Measurements from ENCODE around the gene SACS. TPM values are rescaled to one million over a fixed set of nuclear protein-coding genes. Genes with fewer than 3 reads are reported as not detected.

SACS gene
- total and polyA plus RNA-seq, 2 donors (not counting 3 experiments of a cell fraction or from before 2014, with no cell fraction given): 14.8 to 72.7 TPM

GRCh38 chr13:23421596-23421995 is 11.9 kb downstream of the SACS start:
- H3K4me2 ChIP-seq (ENCODE audit: insufficient read depth, low read length): no peak overlapping the region
- H2AFZ ChIP-seq (ENCODE audit: low read depth, low read length): no peak overlapping the region
- DNase-seq (ENCODE audit: low read depth, low spot score) (no peak), FAIRE-seq (no peak)
- no TSS peak for BruUV-seq (replicated peaks)
- no peak overlapping the region for H3K27ac ChIP-seq (ENCODE audit: insufficient read depth, low read depth, low read length)
- ChIA-PET POLR2A (no interaction called here), CTCF (no interaction called here)
- H3K9me3 ChIP-seq (replicated peaks; ENCODE audit: control insufficient read depth, insufficient read depth, low read length): no peaks in the 10 kb centered on the region
- no peaks in the 10 kb centered on the region for H4K20me1 ChIP-seq (replicated peaks; ENCODE audit: control insufficient read depth, extremely low read depth, insufficient read depth, low read length)
- H3K4me3 ChIP-seq (replicated peaks in 1 of 3; ENCODE audit: insufficient read depth in 1 of 3, low read depth in 1 of 3, low read length in 3 of 3): no peak overlapping the region
- TF ChIP-seq MAX (IDR thresholded peaks at IDR 0.05; ENCODE audit: insufficient read depth, insufficient read length): no peak
- TF ChIP-seq CTCF (IDR thresholded peaks at IDR 0.05; ENCODE audit: extremely low read depth in 1 of 2, insufficient read depth in 1 of 2, low read depth in 1 of 2, low read length in 2 of 2): no peak
- TF ChIP-seq POLR2A (IDR thresholded peaks at IDR 0.05; ENCODE audit: low read depth, low read length): no peak
- no peak for TF ChIP-seq EZH2 (IDR thresholded peaks at IDR 0.05; ENCODE audit: borderline replicate concordance, low read depth, low read length, severe bottlenecking)
- no peak for TF ChIP-seq JUN (IDR thresholded peaks at IDR 0.05; ENCODE audit: borderline replicate concordance, insufficient read depth, insufficient read length, low read depth)
- no peak for TF ChIP-seq FOS (IDR thresholded peaks at IDR 0.05; ENCODE audit: borderline replicate concordance, insufficient read depth, low read length)
- TF ChIP-seq POLR2AphosphoS5 (IDR thresholded peaks at IDR 0.05; ENCODE audit: insufficient read depth, low read depth, low read length): no peak
- no peak for TF ChIP-seq MYC (IDR thresholded peaks at IDR 0.05; ENCODE audit: low read depth, low read length)
- TF ChIP-seq GATA2 (IDR thresholded peaks at IDR 0.05; ENCODE audit: insufficient read depth, insufficient read length, low read depth, low read length): no peak
- dilution Hi-C loops (cut with MboI; ENCODE audit: extremely low pct_ligation_motif_present, low sequenced_read_pairs) (no loop called here), intact Hi-C loops (cut with micrococcal nuclease) (no loop called here)
- no peaks in the 10 kb centered on the region for H3K27me3 ChIP-seq (ENCODE audit: control insufficient read depth in 2 of 2, insufficient read depth in 2 of 2, low read length in 2 of 2)
- no peaks in the 10 kb centered on the region for H3K36me3 ChIP-seq (ENCODE audit: control insufficient read depth in 2 of 2, extremely low read depth in 1 of 2, insufficient read depth in 2 of 2, low read length in 2 of 2)
- peaks cover under 1% of the 10 kb centered on the region for H3K4me1 ChIP-seq (ENCODE audit: control insufficient read depth, extremely low read depth, insufficient read depth, low read length)
- H3K9me1 ChIP-seq (replicated peaks; ENCODE audit: control insufficient read depth, extremely low read depth, insufficient read depth, low read length): no peaks in the 10 kb centered on the region
- H3K79me2 ChIP-seq (ENCODE audit: control insufficient read depth, insufficient read depth, low read length): no peaks in the 10 kb centered on the region
- no peak overlapping the region for H3K9ac ChIP-seq (replicated peaks; ENCODE audit: extremely low read depth, insufficient read depth, low read length)
